ENCODE results near the gene ADGRD1.
"Not testable (repeated sequence)": the region's sequence is repeated elsewhere in the genome, so short reads cannot be mapped to it uniquely, and the experiment has no call there.

Gene ADGRD1

DNA sequence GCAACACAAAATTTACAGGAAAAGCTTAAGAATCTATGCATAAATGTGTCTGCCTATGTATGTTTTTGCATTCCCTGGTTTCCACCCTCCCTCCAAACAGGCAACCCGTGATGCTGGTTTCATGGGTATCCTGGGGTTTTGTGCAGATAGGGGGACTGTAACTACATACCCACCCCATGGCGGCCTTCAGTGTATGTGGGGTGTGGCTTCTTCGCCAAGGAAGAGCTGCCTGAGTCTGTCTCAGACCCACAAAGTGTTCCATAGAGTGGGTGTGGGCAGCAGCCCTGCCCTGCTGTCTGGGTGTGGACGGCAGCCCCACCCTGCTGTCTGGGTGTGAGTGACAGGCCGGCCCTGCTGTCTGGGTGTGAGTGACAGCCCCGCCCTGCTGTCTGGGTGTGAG lies 174.8 kb downstream of the ADGRD1 start:
- TF ChIP-seq POLR2A (IDR thresholded peaks at IDR 0.05; ENCODE audit: extremely low read depth, insufficient read length), result no peak
- TF ChIP-seq MAX (IDR thresholded peaks at IDR 0.05; ENCODE audit: low read depth, low read length), result no peak
- no peak for TF ChIP-seq MYC (IDR thresholded peaks at IDR 0.05; ENCODE audit: low read depth, low read length)
- TF ChIP-seq, protein P1, sequence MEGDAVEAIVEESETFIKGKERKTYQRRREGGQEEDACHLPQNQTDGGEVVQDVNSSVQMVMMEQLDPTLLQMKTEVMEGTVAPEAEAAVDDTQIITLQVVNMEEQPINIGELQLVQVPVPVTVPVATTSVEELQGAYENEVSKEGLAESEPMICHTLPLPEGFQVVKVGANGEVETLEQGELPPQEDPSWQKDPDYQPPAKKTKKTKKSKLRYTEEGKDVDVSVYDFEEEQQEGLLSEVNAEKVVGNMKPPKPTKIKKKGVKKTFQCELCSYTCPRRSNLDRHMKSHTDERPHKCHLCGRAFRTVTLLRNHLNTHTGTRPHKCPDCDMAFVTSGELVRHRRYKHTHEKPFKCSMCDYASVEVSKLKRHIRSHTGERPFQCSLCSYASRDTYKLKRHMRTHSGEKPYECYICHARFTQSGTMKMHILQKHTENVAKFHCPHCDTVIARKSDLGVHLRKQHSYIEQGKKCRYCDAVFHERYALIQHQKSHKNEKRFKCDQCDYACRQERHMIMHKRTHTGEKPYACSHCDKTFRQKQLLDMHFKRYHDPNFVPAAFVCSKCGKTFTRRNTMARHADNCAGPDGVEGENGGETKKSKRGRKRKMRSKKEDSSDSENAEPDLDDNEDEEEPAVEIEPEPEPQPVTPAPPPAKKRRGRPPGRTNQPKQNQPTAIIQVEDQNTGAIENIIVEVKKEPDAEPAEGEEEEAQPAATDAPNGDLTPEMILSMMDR (IDR thresholded peaks at IDR 0.05; ENCODE audit: low read depth, low read length), result no peak
- H3K4me3 ChIP-seq (ENCODE audit: low read depth, low read length), result no peak overlapping the region
- DNase-seq (ENCODE audit: low read depth), result no peak

DNA sequence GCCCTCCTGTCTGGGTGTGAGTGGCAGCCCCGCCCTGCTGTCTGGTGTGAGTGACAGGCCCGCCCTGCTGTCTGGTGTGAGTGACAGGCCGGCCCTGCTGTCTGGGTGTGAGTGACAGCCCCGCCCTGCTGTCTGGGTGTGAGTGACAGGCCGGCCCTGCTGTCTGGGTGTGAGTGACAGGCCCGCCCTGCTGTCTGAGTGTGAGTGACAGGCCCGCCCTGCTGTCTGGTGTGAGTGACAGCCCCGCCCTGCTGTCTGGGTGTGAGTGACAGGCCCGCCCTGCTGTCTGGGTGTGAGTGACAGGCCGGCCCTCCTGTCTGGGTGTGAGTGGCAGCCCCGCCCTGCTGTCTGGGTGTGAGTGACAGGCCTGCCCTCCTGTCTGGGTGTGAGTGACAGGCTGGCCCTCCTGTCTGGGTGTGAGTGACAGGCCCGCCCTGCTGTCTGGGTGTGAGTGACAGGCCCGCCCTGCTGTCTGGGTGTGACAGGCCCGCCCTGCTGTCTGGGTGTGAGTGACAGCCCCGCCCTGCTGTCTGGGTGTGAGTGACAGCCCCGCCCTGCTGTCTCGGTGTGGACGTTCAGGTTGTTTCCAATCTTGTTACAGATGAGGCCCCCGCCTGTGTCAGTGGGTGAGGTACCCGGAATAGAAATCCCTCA lies 175.4 kb downstream of the ADGRD1 start:
- DNase-seq (ENCODE audit: low read depth); H3K4me3 ChIP-seq (ENCODE audit: low read depth, low read length): not testable (repeated sequence)

- no peak for TF ChIP-seq POLR2A (IDR thresholded peaks at IDR 0.05; ENCODE audit: extremely low read depth, insufficient read length)
- TF ChIP-seq, protein P1 (IDR thresholded peaks at IDR 0.05; ENCODE audit: low read depth, low read length), result no peak
- no peak for TF ChIP-seq MAX (IDR thresholded peaks at IDR 0.05; ENCODE audit: low read depth, low read length)
- TF ChIP-seq MYC (IDR thresholded peaks at IDR 0.05; ENCODE audit: low read depth, low read length), result no peak
- no peak overlapping the region for H3K4me3 ChIP-seq (ENCODE audit: low read depth, low read length)
- no peak for DNase-seq (ENCODE audit: low read depth)
These were observed 176.1 kb downstream of the ADGRD1 start for GRCh38 chr12:131129839-131130238.

- no peak overlapping the region for H3K4me3 ChIP-seq (ENCODE audit: low read depth, low read length)
- no peak for DNase-seq (ENCODE audit: low read depth)
- TF ChIP-seq, protein P1 (IDR thresholded peaks at IDR 0.05; ENCODE audit: low read depth, low read length), result no peak
- TF ChIP-seq MYC (IDR thresholded peaks at IDR 0.05; ENCODE audit: low read depth, low read length), result no peak
- TF ChIP-seq POLR2A (IDR thresholded peaks at IDR 0.05; ENCODE audit: extremely low read depth, insufficient read length), result no peak
- TF ChIP-seq MAX (IDR thresholded peaks at IDR 0.05; ENCODE audit: low read depth, low read length), result no peak
These were observed 176.7 kb downstream of the ADGRD1 start for GRCh38 chr12:131130311-131130911.

DNA sequence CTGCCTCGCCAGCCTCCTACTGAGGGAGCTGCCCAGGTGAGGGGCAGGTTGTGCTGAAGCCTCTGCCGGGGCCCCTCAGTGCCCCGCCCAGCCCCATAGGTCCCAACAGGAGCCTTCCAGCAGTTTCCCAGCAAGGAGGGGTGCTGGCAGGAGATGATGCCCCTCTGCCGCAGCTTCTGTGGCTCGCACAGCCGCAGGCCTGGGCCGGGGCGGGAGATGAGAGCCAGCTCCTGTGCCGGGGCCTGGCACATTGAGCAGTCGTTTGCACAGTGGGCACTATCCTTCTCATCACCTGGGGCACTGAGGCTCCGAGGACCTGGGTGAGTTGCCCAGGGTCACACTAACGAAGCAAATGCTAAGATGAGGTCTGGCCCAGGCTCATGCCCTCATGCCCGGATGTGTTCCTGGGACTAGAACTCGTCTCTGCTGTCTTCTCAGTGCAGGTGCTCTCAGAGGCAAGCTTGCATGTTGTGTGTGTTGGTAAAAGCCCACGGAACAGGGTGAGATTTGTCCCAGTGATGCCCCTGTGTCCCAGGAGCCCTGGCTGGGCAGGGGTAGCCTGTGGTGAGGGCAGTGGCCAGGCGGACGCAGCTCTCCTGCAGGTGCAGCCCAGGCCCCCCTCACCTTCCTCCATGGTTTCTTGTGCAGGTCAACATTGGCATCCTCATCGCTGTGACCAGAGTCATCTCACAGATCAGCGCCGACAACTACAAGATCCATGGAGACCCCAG lies 177.5 kb downstream of the ADGRD1 start:
- TF ChIP-seq POLR2A (IDR thresholded peaks at IDR 0.05; ENCODE audit: extremely low read depth, insufficient read length) (no peak), MYC (IDR thresholded peaks at IDR 0.05; ENCODE audit: low read depth, low read length) (no peak), MAX (IDR thresholded peaks at IDR 0.05; ENCODE audit: low read depth, low read length) (no peak)
- TF ChIP-seq, protein P1 (IDR thresholded peaks at IDR 0.05; ENCODE audit: low read depth, low read length), result no peak
- DNase-seq (ENCODE audit: low read depth), result no peak
- no peak overlapping the region for H3K4me3 ChIP-seq (ENCODE audit: low read depth, low read length)

GRCh38 chr12:131131808-131132117 lies 178.1 kb downstream of the ADGRD1 start:
- H3K4me3 ChIP-seq (ENCODE audit: low read depth, low read length), result no peak overlapping the region
- no peak for DNase-seq (ENCODE audit: low read depth)
- TF ChIP-seq, protein P1 (IDR thresholded peaks at IDR 0.05; ENCODE audit: low read depth, low read length), result no peak
- TF ChIP-seq MYC (IDR thresholded peaks at IDR 0.05; ENCODE audit: low read depth, low read length) (no peak), MAX (IDR thresholded peaks at IDR 0.05; ENCODE audit: low read depth, low read length) (no peak), POLR2A (IDR thresholded peaks at IDR 0.05; ENCODE audit: extremely low read depth, insufficient read length) (no peak)

Data from NB4 (cell line).